PC-3 (cell line): ENCODE results near the gene TCL1B. TPM values are rescaled to one million over a fixed set of nuclear protein-coding genes. Genes with fewer than 3 reads are reported as not detected.

Experiments used
- ATAC-seq: fragments of 200-7000 bp; cut with Tn5 transposase; 2 replicates; pipeline ENCODE4 v1.9.1; 2020; ENCODE audit warnings: mild to moderate bottlenecking, moderate library complexity
- BruUV-seq: library from RNA; stranded (reverse); fragments of 400-500 nt; replicated peaks from 2 replicates; lab custom pipeline; 2021; lab: Mats Ljungman, UMichigan
- CTCF ChIA-PET: fragments of 300-600 bp; sonication (Branson Sonifier 250); formaldehyde crosslinking; loops from one replicate; lab custom pipeline; 2022; ENCODE audit warnings: antibody characterized with exemption; lab: Charles Lee
- POLR2A ChIA-PET: fragments of 300-600 bp; sonication (Branson Sonifier 250); formaldehyde crosslinking; loops from one replicate; lab custom pipeline; 2022; ENCODE audit warnings: antibody characterized with exemption; ENCODE audit not compliant: unreplicated experiment; lab: Charles Lee
- DNase-seq: peaks from one replicate; pipeline ENCODE4 v3.0.0-alpha.2; 2015
- H2AFZ ChIP-seq: fragments of 300-600 bp; sonication (generic); 2 replicates; pipeline ENCODE4 v1.6.0; 2016; ENCODE audit warnings: antibody characterized with exemption, low read length
- H3F3A ChIP-seq: fragments of 300-600 bp; sonication (generic); one replicate; pipeline ENCODE4 v1.6.0; 2017; ENCODE audit warnings: antibody characterized with exemption, low read length, control low read depth, mild to moderate bottlenecking; ENCODE audit not compliant: unreplicated experiment
- H3K27ac ChIP-seq: fragments of 300-600 bp; sonication (generic); 2 replicates; pipeline ENCODE4 v1.5.1; 2016; ENCODE audit warnings: mild to moderate bottlenecking, low read length
- H3K27me3 ChIP-seq: fragments of 300-600 bp; sonication (generic); 2 replicates; pipeline ENCODE4 v1.6.1; 2016; ENCODE audit warnings: low read length, mixed read lengths
- H3K36me3 ChIP-seq: fragments of 300-600 bp; sonication (generic); 2 replicates; pipeline ENCODE4 v1.6.1; 2016; ENCODE audit warnings: low read depth, mixed run types, low read length, mixed read lengths
- H3K4me1 ChIP-seq: fragments of 300-600 bp; sonication (generic); 2 replicates; pipeline ENCODE4 v1.5.1; 2016; ENCODE audit warnings: low read length; ENCODE audit not compliant: insufficient read depth
- H3K4me2 ChIP-seq: fragments of 300-600 bp; sonication (generic); 2 replicates; pipeline ENCODE4 v1.6.0; 2016; ENCODE audit warnings: low read length
- H3K4me3 ChIP-seq: fragments of 300-600 bp; sonication (generic); 2 replicates; pipeline ENCODE4 v1.5.1; 2016; ENCODE audit warnings: mild to moderate bottlenecking, low read length, mixed read lengths
- H3K79me2 ChIP-seq: fragments of 300-600 bp; sonication (generic); 2 replicates; pipeline ENCODE4 v1.6.1; 2017; ENCODE audit warnings: low read length, mixed read lengths
- H3K9ac ChIP-seq: fragments of 300-600 bp; sonication (generic); 2 replicates; pipeline ENCODE4 v1.6.0; 2016; ENCODE audit warnings: mild to moderate bottlenecking, low read length
- H3K9me2 ChIP-seq: fragments of 300-600 bp; sonication (generic); replicated peaks from 2 replicates; pipeline ENCODE4 v1.6.1; 2016; ENCODE audit warnings: mixed run types, low read length, mixed read lengths
- H3K9me3 ChIP-seq: fragments of 300-600 bp; sonication (generic); 2 replicates; pipeline ENCODE4 v1.6.1; 2016; ENCODE audit warnings: low read length, mixed read lengths
- H4K20me1 ChIP-seq: fragments of 300-600 bp; sonication (generic); 2 replicates; pipeline ENCODE4 v1.6.1; 2016; ENCODE audit warnings: low read length, mixed read lengths
- EZH2 ChIP-seq: fragments of 300-600 bp; sonication (generic); IDR thresholded peaks from one replicate; pipeline ENCODE4 v1.6.1; 2017; ENCODE audit warnings: antibody characterized with exemption, mild to moderate bottlenecking, low read length; ENCODE audit not compliant: unreplicated experiment
- EZH2phosphoT487 ChIP-seq: fragments of 300-600 bp; sonication (generic); IDR thresholded peaks from 2 replicates; pipeline ENCODE4 v1.6.1; 2018; ENCODE audit warnings: mild to moderate bottlenecking, antibody characterized with exemption, low read length, borderline replicate concordance
- intact Hi-C: fragments of 100-400 bp; cut with micrococcal nuclease; formaldehyde crosslinking; loops from 2 replicates; pipeline ENCODE4 v1.9.0; 2023
- total RNA-seq: library from RNA; depleted of rRNA; stranded (reverse); fragments of >200 nt; gene quantifications from 2 replicates; pipeline ENCODE4 v1.2.3, GENCODE V29; 2014
- TF ChIP-seq, protein P1 (sequence below): fragments of 300-600 bp; sonication (generic); conservative IDR thresholded peaks from 2 replicates; pipeline ENCODE4 v1.5.1; 2017; ENCODE audit warnings: antibody characterized with exemption, low read depth, mild to moderate bottlenecking, low read length

The TCL1B gene
- total RNA-seq, 1 experiment from 2014 or later, result not detected

DNA sequence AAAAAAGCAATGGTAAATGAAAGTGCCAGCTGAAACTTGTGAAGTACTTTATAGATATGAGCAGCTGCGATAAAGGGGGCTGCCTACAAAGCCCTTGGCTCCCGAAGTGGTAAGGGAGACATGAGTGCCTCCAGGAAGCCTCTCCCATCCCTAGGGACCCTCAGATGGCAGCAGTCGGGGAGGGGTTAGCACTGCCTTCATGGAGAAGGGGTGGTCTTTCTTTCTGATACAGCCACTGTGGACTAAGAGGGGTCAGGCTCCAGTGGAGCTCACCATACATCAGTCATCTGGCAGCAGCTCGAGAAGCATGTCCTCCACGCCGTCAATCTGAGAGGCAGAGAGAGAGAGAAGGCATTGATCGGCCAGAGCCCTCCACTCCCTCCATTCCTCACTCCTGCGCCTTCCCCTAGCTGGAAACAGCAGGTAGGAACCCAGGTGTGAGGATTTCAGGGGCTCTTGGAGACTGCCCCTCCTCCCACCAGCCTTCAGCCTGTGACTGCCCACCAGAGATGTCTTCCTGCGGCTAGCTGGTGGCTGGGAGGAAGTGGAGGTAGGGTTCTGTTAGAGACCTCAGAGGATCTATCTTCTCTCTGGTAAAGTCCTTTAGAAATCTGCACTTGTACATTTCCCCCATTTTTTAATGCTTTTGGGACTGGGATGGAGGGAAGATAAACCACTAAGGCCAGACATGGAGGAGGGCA is 25.4 kb downstream of the TCL1B start:
- Histone ChIP-seq H3K4me1 (no peaks in the 10 kb centered on the region), H3K27me3 (peaks cover 55% of the 10 kb centered on the region), H3K36me3 (no peaks in the 10 kb centered on the region), H3K9me2 (no peaks in the 10 kb centered on the region), H2AFZ (no peak overlapping the region), H3K79me2 (no peaks in the 10 kb centered on the region), H4K20me1 (no peaks in the 10 kb centered on the region), H3F3A (no peaks in the 10 kb centered on the region), H3K9ac (no peak overlapping the region), H3K4me2 (no peak overlapping the region), H3K27ac (no peak overlapping the region), H3K9me3 (no peaks in the 10 kb centered on the region), H3K4me3 (no peak overlapping the region)
- TF ChIP-seq EZH2phosphoT487, result no peak
- ATAC-seq (no peak), DNase-seq (no peak)
- no TSS peak for BruUV-seq
- POLR2A ChIA-PET, result no interaction called here
- CTCF ChIA-PET, result no interaction called here
- intact Hi-C loops, result no loop called here

- no TSS peak for BruUV-seq
- intact Hi-C loops, result no loop called here
- Histone ChIP-seq H2AFZ (no peak overlapping the region), H4K20me1 (no peaks in the 10 kb centered on the region), H3K36me3 (no peaks in the 10 kb centered on the region), H3K4me1 (no peaks in the 10 kb centered on the region), H3K4me2 (no peak overlapping the region), H3K4me3 (no peak overlapping the region), H3F3A (no peaks in the 10 kb centered on the region), H3K27me3 (peaks cover 52% of the 10 kb centered on the region), H3K27ac (no peak overlapping the region), H3K79me2 (no peaks in the 10 kb centered on the region), H3K9ac (no peak overlapping the region), H3K9me2 (no peaks in the 10 kb centered on the region), H3K9me3 (no peaks in the 10 kb centered on the region)
- ATAC-seq (no peak), DNase-seq (no peak)
- POLR2A ChIA-PET, result no interaction called here
- TF ChIP-seq EZH2 (no peak), EZH2phosphoT487 (no peak)
- TF ChIP-seq, protein P1, sequence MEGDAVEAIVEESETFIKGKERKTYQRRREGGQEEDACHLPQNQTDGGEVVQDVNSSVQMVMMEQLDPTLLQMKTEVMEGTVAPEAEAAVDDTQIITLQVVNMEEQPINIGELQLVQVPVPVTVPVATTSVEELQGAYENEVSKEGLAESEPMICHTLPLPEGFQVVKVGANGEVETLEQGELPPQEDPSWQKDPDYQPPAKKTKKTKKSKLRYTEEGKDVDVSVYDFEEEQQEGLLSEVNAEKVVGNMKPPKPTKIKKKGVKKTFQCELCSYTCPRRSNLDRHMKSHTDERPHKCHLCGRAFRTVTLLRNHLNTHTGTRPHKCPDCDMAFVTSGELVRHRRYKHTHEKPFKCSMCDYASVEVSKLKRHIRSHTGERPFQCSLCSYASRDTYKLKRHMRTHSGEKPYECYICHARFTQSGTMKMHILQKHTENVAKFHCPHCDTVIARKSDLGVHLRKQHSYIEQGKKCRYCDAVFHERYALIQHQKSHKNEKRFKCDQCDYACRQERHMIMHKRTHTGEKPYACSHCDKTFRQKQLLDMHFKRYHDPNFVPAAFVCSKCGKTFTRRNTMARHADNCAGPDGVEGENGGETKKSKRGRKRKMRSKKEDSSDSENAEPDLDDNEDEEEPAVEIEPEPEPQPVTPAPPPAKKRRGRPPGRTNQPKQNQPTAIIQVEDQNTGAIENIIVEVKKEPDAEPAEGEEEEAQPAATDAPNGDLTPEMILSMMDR, result no peak
- CTCF ChIA-PET, result no interaction called here
Observed at GRCh38 chr14:95712398-95712797, 26.2 kb downstream of the TCL1B start.

DNA sequence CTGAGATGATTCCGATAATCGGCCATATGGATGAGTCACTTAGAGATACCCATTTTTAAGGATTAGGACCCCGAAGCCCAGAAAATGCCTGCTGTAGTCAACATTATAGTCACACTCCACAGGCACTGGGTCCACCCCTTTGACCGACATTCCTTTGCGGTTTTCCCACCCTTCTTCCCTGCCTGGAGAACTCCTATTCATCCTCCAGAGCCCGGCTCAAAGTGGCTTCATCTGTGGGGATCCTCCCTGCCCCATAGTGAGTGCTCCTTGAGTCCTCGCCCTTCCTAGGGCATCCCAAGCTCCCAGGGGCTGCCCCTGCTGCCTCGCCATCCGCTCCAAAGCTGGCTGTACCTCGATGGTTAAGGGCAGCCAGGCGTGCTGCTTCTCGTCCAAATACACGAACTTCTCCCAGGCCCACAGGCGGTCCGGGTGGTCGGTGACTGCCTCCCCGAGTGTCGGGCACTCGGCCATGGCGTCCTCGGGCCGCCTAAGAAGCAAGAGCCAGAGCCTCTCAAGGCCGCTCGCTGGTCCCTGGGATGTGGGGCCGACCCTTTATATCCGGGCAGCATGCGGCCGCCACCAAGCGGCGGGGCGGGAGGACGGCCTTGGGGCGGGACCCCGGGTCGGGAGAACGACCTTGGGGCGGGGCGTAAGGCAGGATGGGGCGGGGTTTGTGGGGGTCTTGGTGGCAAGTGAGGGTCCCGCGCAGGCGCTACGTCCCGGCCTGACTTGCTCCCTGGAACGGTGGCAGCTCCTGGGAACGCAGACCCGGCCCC is 27.6 kb downstream of the TCL1B start, which contains the start of gene TCL1A:
Gene TCL1A, minus strand, starts transcription at position 530 of the 776 bp plus-strand sequence. Its CDS starts 59 bp downstream, at position 471.
- TF ChIP-seq EZH2 (no peak), EZH2phosphoT487 (no peak)
- TF ChIP-seq, protein P1, result no peak
- ATAC-seq (no peak), DNase-seq (no peak)
- Histone ChIP-seq H2AFZ (no peak within 1 kb of the TSS), H3K79me2 (no peaks in the 10 kb centered on the region), H4K20me1 (no peaks in the 10 kb centered on the region), H3K9me2 (no peaks in the 10 kb centered on the region), H3K27ac (no peak within 1 kb of the TSS), H3K9ac (no peak within 1 kb of the TSS), H3K36me3 (no peaks in the 10 kb centered on the region), H3F3A (no peaks in the 10 kb centered on the region), H3K4me3 (no peak within 1 kb of the TSS), H3K27me3 (peaks cover 49% of the 10 kb centered on the region), H3K4me1 (no peaks in the 10 kb centered on the region), H3K9me3 (no peaks in the 10 kb centered on the region), H3K4me2 (no peak within 1 kb of the TSS)
- ChIA-PET POLR2A (no interaction called here), CTCF (no interaction called here)
- no TSS peak for BruUV-seq
- intact Hi-C loops, result no loop called here
